ENCODE data around the gene CGNL1.

CGNL1 gene

GRCh38 chr15:57406062-57406772, 29.9 kb downstream of the CGNL1 start:
- H3K4me2 ChIP-seq (ENCODE audit: low read depth, low read length, poor library complexity, severe bottlenecking): no peak overlapping the region
- no peaks in the 10 kb centered on the region for H3K9me3 ChIP-seq (ENCODE audit: insufficient read depth, low read length)
- no peak overlapping the region for H2AFZ ChIP-seq (ENCODE audit: low read depth, low read length, severe bottlenecking)
- H3K27me3 ChIP-seq (ENCODE audit: low read length): no peaks in the 10 kb centered on the region
- no peak for TF ChIP-seq EZH2phosphoT487 (conservative IDR thresholded peaks at IDR 0.05; ENCODE audit: low read length)
- TF ChIP-seq, protein P1, sequence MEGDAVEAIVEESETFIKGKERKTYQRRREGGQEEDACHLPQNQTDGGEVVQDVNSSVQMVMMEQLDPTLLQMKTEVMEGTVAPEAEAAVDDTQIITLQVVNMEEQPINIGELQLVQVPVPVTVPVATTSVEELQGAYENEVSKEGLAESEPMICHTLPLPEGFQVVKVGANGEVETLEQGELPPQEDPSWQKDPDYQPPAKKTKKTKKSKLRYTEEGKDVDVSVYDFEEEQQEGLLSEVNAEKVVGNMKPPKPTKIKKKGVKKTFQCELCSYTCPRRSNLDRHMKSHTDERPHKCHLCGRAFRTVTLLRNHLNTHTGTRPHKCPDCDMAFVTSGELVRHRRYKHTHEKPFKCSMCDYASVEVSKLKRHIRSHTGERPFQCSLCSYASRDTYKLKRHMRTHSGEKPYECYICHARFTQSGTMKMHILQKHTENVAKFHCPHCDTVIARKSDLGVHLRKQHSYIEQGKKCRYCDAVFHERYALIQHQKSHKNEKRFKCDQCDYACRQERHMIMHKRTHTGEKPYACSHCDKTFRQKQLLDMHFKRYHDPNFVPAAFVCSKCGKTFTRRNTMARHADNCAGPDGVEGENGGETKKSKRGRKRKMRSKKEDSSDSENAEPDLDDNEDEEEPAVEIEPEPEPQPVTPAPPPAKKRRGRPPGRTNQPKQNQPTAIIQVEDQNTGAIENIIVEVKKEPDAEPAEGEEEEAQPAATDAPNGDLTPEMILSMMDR (IDR thresholded peaks at IDR 0.05; ENCODE audit: insufficient read depth, low read length, poor library complexity, severe bottlenecking): no peak
- H3K4me3 ChIP-seq (ENCODE audit: insufficient read depth, low read length, poor library complexity, severe bottlenecking): no peak overlapping the region
- H3K27ac ChIP-seq (ENCODE audit: low read depth, low read length): no peak overlapping the region
- no peaks in the 10 kb centered on the region for H3K9me2 ChIP-seq (replicated peaks; ENCODE audit: insufficient read depth, low read length)
- no peaks in the 10 kb centered on the region for H4K20me1 ChIP-seq (ENCODE audit: low read depth, low read length)
- H3K36me3 ChIP-seq (ENCODE audit: low read length): no peaks in the 10 kb centered on the region
- H3K9ac ChIP-seq (ENCODE audit: low read length): no peak overlapping the region
- no peaks in the 10 kb centered on the region for H3K79me2 ChIP-seq (ENCODE audit: insufficient read depth, low read length)
- H3F3A ChIP-seq (ENCODE audit: insufficient read depth): no peaks in the 10 kb centered on the region

DNA sequence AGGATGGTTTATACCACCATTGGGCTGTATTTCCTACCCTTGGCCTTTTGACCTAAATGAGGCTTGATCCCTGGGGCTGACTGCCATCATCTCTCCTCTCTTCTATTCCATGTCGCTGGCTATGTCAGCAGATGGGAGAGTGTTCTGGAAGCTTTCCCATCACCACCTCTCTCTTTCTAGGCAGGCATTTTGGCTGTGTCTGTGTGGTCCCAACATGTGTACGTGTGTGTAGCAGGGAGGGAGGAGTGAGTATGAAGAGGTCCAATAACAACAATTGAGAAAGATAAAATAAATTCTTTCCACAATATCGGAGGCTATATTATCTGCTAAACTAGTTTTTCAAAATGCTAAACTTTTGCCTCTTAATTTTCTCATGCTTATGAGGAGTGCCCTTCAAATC, 34.1 kb downstream of the CGNL1 start:
- no peak overlapping the region for H3K4me3 ChIP-seq (ENCODE audit: insufficient read depth, low read length, poor library complexity, severe bottlenecking)
- no peaks in the 10 kb centered on the region for H4K20me1 ChIP-seq (ENCODE audit: low read depth, low read length)
- H3K9me2 ChIP-seq (replicated peaks; ENCODE audit: insufficient read depth, low read length): no peaks in the 10 kb centered on the region
- H3F3A ChIP-seq (ENCODE audit: insufficient read depth): no peaks in the 10 kb centered on the region
- H3K36me3 ChIP-seq (ENCODE audit: low read length): no peaks in the 10 kb centered on the region
- no peaks in the 10 kb centered on the region for H3K79me2 ChIP-seq (ENCODE audit: insufficient read depth, low read length)
- H3K27me3 ChIP-seq (ENCODE audit: low read length): no peaks in the 10 kb centered on the region
- H2AFZ ChIP-seq (ENCODE audit: low read depth, low read length, severe bottlenecking): no peak overlapping the region
- H3K9ac ChIP-seq (ENCODE audit: low read length): no peak overlapping the region
- no peaks in the 10 kb centered on the region for H3K9me3 ChIP-seq (ENCODE audit: insufficient read depth, low read length)
- H3K4me2 ChIP-seq (ENCODE audit: low read depth, low read length, poor library complexity, severe bottlenecking): no peak overlapping the region
- TF ChIP-seq, protein P1 (IDR thresholded peaks at IDR 0.05; ENCODE audit: insufficient read depth, low read length, poor library complexity, severe bottlenecking): no peak
- no peak for TF ChIP-seq EZH2phosphoT487 (conservative IDR thresholded peaks at IDR 0.05; ENCODE audit: low read length)
- no peak overlapping the region for H3K27ac ChIP-seq (ENCODE audit: low read depth, low read length)

- TF ChIP-seq, protein P1 (IDR thresholded peaks at IDR 0.05; ENCODE audit: insufficient read depth, low read length, poor library complexity, severe bottlenecking): no peak
- no peak for TF ChIP-seq EZH2phosphoT487 (conservative IDR thresholded peaks at IDR 0.05; ENCODE audit: low read length)
- H3K9me3 ChIP-seq (ENCODE audit: insufficient read depth, low read length): no peaks in the 10 kb centered on the region
- H3K27ac ChIP-seq (ENCODE audit: low read depth, low read length): no peak overlapping the region
- no peaks in the 10 kb centered on the region for H3K9me2 ChIP-seq (replicated peaks; ENCODE audit: insufficient read depth, low read length)
- H3K9ac ChIP-seq (ENCODE audit: low read length): no peak overlapping the region
- no peaks in the 10 kb centered on the region for H3F3A ChIP-seq (ENCODE audit: insufficient read depth)
- H3K4me2 ChIP-seq (ENCODE audit: low read depth, low read length, poor library complexity, severe bottlenecking): no peak overlapping the region
- H4K20me1 ChIP-seq (ENCODE audit: low read depth, low read length): no peaks in the 10 kb centered on the region
- no peaks in the 10 kb centered on the region for H3K27me3 ChIP-seq (ENCODE audit: low read length)
- H2AFZ ChIP-seq (ENCODE audit: low read depth, low read length, severe bottlenecking): no peak overlapping the region
- H3K4me3 ChIP-seq (ENCODE audit: insufficient read depth, low read length, poor library complexity, severe bottlenecking): no peak overlapping the region
- no peaks in the 10 kb centered on the region for H3K79me2 ChIP-seq (ENCODE audit: insufficient read depth, low read length)
- no peaks in the 10 kb centered on the region for H3K36me3 ChIP-seq (ENCODE audit: low read length)
These were observed 35.9 kb downstream of the CGNL1 start for GRCh38 chr15:57411945-57412768.

Data from SU-DHL-6 (cell line).